GM12874 (cell line): ENCODE results near the gene LTK.

Source experiments
- CTCF ChIP-seq: IDR thresholded peaks from 2 replicates; pipeline ENCODE4 v1.5.1; 2011; ENCODE audit warnings: low read depth, mild to moderate bottlenecking, control low read depth, low read length, moderate library complexity; ENCODE audit not compliant: insufficient read depth

Gene LTK

GRCh38 chr15:41523097-41523496 is 9.5 kb upstream of the LTK start:
- no peak for TF ChIP-seq CTCF

- TF ChIP-seq CTCF: no peak
Measured at GRCh38 chr15:41521614-41522013, 8.0 kb upstream of the LTK start.

GRCh38 chr15:41520636-41521035 is 7.0 kb upstream of the LTK start:
- TF ChIP-seq CTCF: no peak

- TF ChIP-seq CTCF: no peak
Measured at GRCh38 chr15:41517895-41518449, 4.3 kb upstream of the LTK start.

- no peak for TF ChIP-seq CTCF
Measured at GRCh38 chr15:41512940-41513505, 604 bp downstream of the LTK start.

- TF ChIP-seq CTCF: no peak
Measured at GRCh38 chr15:41512512-41512939, 1.1 kb downstream of the LTK start.

- no peak for TF ChIP-seq CTCF
Measured at GRCh38 chr15:41511899-41512369, 1.7 kb downstream of the LTK start.
